HG03354 (cell line): Measurements from ENCODE around the gene VPS4B.

ENCODE experiments used
- ATAC-seq: cut with Tn5 transposase; IDR thresholded peaks from one replicate; pipeline ENCODE4 v1.9.1; 2021; ENCODE audit warnings: mild to moderate bottlenecking; ENCODE audit not compliant: unreplicated experiment, poor library complexity, severe bottlenecking

The VPS4B gene

DNA sequence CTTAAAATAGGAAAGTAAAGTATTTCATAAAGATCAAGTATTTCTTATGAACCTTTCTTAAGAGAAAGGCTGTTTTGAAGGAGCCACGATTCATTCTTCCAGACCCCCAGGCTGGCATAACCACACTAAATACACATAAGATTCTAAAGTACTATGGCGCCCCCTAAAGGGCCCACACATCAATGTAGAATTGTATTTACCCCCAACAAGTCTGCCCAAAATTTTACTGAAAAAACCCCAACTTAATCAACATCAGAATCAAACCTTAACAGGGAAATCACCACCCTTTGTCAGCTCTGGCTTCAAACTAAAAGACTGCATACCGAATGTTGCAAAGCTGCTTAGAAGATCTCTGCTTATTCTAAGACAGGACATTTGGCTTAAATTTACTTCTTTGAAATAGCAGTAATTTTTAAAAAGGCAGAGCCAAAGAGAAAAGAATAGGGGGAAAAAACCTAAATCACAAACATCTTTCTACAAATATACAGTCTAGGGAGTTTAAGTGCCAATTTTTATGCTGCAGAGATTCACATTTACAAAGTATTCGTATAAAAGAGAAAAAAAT lies 82.3 kb downstream of the VPS4B start:
- ATAC-seq, result no peak
